ENCODE measurements around the gene CCDC60.

- TF ChIP-seq, protein P1, sequence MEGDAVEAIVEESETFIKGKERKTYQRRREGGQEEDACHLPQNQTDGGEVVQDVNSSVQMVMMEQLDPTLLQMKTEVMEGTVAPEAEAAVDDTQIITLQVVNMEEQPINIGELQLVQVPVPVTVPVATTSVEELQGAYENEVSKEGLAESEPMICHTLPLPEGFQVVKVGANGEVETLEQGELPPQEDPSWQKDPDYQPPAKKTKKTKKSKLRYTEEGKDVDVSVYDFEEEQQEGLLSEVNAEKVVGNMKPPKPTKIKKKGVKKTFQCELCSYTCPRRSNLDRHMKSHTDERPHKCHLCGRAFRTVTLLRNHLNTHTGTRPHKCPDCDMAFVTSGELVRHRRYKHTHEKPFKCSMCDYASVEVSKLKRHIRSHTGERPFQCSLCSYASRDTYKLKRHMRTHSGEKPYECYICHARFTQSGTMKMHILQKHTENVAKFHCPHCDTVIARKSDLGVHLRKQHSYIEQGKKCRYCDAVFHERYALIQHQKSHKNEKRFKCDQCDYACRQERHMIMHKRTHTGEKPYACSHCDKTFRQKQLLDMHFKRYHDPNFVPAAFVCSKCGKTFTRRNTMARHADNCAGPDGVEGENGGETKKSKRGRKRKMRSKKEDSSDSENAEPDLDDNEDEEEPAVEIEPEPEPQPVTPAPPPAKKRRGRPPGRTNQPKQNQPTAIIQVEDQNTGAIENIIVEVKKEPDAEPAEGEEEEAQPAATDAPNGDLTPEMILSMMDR (IDR thresholded peaks at IDR 0.05) = no peak
- no peak for TF ChIP-seq POLR2A (IDR thresholded peaks at IDR 0.05)
These were observed 41.3 kb downstream of the CCDC60 start for GRCh38 chr12:119375883-119376190.

All from adrenal gland (tissue), 5 donors.